Fibroblast of peridontal ligament (primary cell): ENCODE measurements around the gene TIMP2.

Experiments used
- DNase-seq: peaks from one replicate; pipeline ENCODE4 v3.0.0-alpha.2; 2010; ENCODE audit errors: extremely low read depth

The TIMP2 gene

GRCh38 chr17:78817123-78817522 is 108.1 kb downstream of the TIMP2 start:
- no peak for DNase-seq

GRCh38 chr17:78815696-78816095 is 109.5 kb downstream of the TIMP2 start:
- DNase-seq = no peak

GRCh38 chr17:78812855-78813254 is 112.3 kb downstream of the TIMP2 start:
- DNase-seq = peak; percentile 67

- no peak for DNase-seq
These were observed 117.0 kb downstream of the TIMP2 start for GRCh38 chr17:78808163-78808562.

- no peak for DNase-seq
These were observed 118.7 kb downstream of the TIMP2 start for GRCh38 chr17:78806451-78806850.

GRCh38 chr17:78805301-78805700 is 119.9 kb downstream of the TIMP2 start:
- DNase-seq = no peak

GRCh38 chr17:78804777-78805176 is 120.4 kb downstream of the TIMP2 start:
- DNase-seq = no peak

- DNase-seq = no peak
These were observed 121.9 kb downstream of the TIMP2 start for GRCh38 chr17:78803186-78803845.
